GM18868 (cell line): Measurements from ENCODE around the gene PCDHGB3.
A peak's percentile ranks its signal among the peaks of the same experiment; 100 is the strongest.
"Not testable (repeated sequence)": the region's sequence is repeated elsewhere in the genome, so short reads cannot be mapped to it uniquely, and the experiment has no call there.

ENCODE experiments used
- ATAC-seq: cut with Tn5 transposase; IDR thresholded peaks from one replicate; pipeline ENCODE4 v1.9.1; 2021; ENCODE audit warnings: mild to moderate bottlenecking, moderate library complexity; ENCODE audit not compliant: unreplicated experiment

PCDHGB3 gene

DNA sequence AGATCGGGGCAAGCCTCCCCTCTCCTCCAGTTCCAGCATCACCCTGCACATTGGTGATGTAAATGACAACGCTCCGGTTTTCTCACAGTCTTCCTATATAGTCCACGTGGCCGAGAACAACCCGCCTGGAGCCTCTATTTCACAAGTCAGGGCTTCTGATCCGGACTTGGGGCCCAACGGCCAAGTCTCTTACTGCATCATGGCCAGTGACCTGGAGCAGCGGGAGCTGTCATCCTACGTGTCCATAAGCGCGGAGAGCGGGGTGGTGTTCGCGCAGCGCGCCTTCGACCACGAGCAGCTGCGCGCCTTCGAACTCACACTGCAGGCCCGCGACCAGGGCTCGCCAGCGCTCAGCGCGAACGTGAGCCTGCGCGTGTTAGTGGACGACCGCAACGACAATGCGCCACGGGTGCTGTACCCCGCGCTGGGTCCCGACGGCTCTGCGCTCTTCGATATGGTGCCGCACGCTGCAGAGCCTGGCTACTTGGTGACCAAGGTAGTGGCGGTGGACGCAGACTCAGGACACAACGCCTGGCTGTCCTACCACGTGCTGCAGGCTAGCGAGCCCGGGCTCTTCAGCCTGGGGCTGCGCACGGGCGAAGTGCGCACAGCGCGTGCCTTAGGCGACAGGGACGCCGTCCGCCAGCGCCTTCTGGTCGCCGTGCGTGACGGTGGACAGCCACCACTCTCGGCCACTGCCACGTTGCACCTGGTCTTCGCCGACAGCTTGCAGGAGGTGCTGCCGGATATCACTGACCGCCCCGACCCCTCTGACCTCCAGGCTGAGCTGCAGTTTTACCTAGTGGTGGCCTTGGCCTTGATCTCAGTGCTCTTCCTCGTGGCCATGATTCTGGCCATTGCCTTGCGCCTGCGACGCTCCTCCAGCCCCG lies 19.4 kb downstream of the PCDHGB3 start:
- ATAC-seq = no peak

DNA sequence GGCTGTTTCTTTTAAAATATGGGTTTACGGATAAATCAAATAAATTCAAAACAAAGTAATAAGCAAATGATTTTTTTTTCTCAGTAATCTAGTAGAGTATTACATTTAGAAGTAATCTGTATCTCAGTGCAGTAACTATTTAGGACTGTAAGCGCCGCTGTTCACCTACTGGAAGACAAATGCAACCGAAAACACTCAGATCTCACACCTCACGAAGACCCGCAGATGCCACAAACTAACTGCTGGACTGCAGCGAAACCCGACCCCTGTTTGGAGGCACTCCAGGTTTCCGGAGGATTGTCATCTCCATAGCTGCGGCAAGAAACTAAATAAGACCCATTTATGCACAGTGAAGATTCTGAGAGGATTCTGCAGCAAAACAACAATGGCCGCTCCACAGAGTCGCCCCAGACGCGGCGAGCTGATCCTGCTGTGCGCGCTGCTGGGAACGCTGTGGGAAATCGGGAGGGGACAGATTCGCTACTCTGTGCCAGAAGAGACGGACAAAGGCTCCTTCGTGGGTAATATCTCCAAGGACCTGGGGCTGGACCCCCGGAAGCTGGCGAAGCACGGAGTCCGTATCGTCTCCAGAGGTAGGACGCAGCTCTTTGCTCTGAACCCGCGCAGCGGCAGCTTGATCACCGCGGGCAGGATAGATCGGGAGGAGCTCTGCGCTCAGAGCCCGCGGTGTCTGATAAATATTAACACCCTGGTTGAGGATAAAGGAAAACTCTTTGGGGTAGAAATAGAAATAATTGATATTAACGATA lies 22.6 kb downstream of the PCDHGB3 start, which contains the start of gene PCDHGA8:
PCDHGA8 (plus strand) TSS at position 205 of the 770 bp plus-strand sequence; CDS start at position 386, 181 bp downstream.
- ATAC-seq = no peak

DNA sequence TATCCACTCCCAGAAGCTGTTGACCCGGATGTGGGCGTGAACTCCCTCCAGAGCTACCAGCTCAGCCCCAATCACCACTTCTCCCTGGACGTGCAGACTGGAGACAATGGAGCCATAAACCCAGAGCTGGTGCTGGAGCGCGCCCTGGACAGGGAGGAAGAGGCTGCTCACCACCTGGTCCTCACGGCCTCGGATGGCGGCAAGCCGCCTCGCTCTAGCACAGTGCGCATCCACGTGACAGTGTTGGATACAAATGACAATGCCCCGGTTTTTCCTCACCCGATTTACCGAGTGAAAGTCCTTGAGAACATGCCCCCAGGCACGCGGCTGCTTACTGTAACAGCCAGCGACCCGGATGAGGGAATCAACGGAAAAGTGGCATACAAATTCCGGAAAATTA lies 23.2 kb downstream of the PCDHGB3 start:
- ATAC-seq = no peak

DNA sequence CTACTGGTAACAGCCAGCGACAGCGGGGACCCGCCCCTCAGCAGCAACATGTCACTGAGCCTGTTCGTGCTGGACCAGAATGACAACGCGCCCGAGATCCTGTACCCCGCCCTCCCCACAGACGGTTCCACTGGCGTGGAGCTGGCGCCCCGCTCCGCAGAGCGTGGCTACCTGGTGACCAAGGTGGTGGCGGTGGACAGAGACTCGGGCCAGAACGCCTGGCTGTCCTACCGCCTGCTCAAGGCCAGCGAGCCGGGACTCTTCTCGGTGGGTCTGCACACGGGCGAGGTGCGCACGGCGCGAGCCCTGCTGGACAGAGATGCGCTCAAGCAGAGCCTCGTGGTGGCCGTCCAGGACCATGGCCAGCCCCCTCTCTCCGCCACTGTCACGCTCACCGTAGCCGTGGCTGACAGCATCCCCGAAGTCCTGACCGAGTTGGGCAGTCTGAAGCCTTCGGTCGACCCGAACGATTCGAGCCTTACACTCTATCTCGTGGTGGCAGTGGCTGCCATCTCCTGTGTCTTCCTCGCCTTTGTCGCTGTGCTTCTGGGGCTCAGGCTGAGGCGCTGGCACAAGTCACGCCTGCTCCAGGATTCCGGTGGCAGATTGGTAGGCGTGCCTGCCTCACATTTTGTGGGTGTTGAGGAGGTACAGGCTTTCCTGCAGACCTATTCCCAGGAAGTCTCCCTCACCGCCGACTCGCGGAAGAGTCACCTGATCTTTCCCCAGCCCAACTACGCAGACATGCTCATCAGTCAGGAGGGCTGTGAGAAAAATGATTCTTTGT lies 24.6 kb downstream of the PCDHGB3 start:
- not testable (repeated sequence) for ATAC-seq

DNA sequence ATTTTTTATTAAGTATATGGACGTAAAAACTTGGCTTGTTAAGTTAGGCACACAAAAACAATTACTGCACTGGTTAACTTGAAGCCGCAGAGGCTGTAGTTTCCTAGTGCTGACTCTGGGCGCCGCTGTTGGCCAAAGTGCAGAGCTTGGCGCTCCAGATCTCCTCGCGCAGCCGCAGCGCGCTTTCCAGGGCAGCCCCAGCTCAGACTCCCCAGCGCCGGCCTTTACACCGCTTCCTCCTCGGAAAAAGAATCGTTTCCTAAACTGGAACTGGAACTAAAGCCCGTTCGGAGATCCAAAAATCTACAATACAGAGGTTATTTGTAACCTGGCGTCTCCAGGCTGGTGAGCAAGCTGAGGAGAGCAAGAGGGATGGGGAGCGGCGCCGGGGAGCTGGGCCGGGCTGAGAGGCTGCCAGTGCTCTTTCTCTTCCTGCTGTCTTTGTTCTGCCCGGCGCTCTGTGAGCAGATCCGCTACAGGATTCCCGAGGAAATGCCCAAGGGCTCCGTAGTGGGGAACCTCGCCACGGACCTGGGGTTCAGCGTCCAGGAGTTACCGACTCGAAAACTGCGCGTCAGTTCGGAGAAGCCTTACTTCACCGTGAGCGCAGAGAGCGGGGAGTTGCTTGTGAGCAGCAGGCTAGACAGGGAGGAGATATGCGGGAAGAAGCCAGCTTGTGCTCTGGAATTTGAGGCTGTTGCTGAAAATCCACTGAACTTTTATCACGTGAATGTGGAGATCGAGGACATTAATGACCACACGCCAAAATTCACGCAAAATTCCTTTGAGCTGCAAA lies 27.9 kb downstream of the PCDHGB3 start, which contains the start of gene PCDHGB5:
PCDHGB5 (plus strand) TSS at position 192 of the 796 bp plus-strand sequence; CDS start at position 373, 181 bp downstream.
- peak; percentile 97 for ATAC-seq

DNA sequence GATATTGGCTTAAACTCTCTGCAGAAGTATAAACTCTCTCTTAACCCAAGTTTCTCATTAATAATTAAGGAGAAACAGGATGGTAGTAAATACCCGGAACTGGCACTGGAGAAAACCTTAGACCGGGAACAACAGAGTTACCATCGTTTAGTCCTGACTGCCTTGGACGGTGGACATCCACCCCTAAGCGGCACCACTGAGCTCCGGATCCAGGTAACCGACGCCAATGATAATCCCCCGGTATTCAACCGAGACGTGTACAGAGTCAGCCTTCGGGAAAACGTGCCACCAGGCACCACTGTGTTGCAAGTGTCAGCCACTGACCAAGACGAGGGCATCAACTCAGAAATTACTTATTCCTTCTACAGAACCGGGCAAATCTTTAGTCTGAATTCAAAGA lies 28.6 kb downstream of the PCDHGB3 start:
- no peak for ATAC-seq

DNA sequence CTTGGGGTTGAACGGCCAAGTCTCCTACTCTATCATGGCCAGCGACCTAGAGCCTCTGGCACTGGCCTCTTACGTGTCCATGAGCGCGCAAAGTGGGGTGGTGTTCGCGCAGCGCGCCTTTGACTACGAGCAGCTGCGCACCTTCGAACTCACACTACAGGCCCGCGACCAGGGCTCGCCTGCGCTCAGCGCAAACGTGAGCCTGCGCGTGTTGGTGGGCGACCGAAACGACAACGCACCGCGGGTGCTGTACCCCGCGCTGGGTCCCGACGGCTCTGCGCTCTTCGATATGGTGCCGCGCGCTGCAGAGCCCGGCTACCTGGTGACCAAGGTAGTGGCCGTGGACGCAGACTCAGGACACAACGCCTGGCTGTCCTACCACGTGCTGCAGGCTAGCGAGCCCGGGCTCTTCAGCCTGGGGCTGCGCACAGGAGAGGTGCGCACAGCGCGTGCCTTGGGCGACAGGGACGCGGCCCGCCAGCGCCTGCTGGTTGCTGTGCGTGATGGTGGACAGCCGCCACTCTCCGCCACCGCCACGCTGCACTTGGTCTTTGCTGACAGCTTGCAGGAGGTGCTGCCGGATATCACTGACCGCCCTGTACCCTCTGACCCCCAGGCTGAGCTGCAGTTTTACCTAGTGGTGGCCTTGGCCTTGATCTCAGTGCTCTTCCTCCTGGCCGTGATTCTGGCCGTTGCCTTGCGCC lies 29.7 kb downstream of the PCDHGB3 start:
- no peak for ATAC-seq

DNA sequence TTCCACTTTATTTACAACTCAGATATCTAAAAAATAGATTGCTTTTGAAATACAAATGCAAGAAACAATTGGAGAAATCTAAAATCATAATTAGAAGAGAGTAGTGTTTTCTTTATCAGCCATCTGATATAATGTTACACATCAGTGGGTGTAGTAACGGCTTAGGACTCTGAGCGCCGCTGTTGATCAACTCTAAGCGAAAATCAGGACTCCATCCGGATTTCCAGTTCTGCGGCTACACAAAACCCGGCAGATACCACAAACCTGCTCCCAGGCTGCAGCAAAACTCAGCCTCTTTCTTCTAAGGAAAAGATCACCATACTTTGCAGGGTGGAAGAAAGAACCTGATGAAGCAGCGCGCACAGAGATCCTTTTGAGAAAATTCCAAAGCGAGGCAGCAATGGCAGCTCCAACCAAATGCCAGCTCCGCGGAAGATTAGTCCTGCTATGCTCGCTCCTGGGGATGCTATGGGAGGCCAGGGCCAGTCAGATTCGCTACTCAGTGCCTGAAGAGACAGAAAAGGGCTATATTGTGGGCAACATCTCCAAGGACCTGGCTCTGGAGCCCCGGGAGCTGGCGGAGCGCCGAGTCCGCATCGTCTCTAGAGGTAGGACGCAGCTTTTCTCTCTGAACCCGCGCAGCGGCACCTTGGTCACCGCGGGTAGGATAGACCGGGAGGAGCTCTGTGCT lies 32.7 kb downstream of the PCDHGB3 start, which contains the start of gene PCDHGA9:
PCDHGA9 (plus strand) TSS at position 226 of the 691 bp plus-strand sequence; CDS start at position 401, 175 bp downstream.
- no peak for ATAC-seq

DNA sequence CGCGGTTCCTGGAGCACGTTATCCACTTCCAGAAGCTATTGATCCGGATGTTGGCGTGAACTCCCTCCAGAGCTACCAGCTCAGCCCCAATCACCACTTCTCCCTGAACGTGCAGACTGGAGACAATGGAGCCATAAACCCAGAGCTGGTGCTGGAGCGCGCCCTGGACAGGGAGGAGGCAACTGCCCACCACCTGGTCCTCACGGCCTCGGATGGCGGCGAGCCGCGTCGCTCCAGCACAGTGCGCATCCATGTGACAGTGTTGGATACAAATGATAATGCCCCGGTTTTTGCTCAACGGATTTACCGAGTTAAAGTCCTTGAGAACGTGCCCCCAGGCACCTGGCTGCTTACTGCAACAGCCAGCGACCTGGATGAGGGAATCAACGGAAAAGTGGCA lies 33.3 kb downstream of the PCDHGB3 start:
- no peak for ATAC-seq

DNA sequence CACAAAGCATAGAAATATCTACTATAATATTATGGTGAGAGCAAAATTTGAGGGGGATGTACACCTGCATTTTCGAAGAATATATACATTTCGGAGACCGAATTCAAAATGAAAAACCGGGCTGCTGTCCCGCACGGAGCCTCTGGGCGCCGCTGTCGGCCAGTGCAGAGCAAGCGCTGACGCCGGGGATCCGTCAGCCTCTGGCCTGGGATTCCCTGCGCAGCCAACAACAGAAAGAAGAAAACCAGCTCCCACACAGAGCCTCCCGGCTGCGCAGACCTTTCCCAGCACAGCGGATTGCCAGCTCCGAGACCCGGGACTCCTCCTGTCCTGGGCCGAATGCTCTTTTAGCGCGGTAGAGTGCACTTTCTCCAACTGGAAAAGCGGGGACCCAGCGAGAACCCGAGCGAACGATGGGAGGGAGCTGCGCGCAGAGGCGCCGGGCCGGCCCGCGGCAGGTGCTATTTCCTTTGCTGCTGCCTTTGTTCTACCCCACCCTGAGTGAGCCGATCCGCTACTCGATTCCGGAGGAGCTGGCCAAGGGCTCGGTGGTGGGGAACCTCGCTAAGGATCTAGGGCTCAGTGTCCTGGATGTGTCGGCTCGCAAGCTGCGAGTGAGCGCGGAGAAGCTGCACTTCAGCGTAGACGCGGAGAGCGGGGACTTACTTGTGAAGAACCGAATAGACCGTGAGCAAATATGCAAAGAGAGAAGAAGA lies 37.9 kb downstream of the PCDHGB3 start, which contains the start of gene PCDHGB6:
PCDHGB6 (plus strand) TSS at position 232 of the 716 bp plus-strand sequence; CDS start at position 414, 182 bp downstream.
- peak; percentile 82 for ATAC-seq

DNA sequence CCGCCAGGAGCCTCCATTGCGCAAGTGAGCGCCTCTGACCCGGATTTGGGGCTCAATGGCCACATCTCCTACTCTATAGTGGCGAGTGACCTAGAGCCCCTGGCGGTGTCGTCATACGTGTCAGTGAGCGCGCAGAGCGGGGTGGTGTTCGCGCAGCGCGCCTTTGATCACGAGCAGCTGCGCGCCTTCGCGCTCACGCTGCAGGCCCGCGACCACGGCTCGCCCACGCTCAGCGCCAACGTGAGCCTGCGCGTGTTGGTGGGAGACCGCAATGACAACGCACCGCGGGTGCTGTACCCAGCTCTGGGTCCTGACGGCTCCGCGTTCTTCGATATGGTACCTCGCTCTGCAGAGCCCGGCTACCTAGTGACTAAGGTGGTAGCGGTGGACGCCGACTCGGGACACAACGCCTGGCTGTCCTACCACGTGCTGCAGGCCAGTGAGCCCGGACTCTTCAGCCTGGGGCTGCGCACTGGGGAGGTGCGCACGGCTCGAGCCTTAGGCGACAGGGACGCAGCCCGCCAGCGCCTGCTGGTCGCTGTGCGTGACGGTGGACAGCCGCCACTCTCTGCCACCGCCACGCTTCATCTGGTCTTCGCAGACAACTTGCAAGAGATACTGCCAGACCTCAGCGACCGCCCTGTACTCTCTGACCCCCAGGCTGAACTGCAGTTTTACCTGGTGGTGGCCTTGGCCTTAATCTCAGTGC lies 39.7 kb downstream of the PCDHGB3 start:
- no peak for ATAC-seq

DNA sequence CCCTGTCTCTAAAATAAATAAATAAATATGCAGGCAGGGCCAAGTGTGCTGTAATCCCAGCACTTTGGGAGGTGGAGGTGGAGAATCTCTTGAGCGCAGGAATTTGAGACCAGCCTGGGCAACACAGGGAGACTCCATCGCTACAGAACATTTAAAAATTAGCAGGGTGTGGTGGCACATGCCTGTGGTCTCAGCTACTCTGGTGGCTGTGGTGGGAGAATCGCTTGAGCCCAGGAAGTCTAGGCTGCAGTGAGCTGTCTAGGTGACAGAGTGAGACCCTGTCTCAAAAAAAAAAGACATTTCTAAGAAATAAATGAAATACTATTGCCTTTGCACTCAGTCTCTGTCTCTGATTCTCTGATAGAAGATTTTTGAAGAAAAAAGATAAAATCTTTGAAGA lies 41.5 kb downstream of the PCDHGB3 start:
- no peak for ATAC-seq

DNA sequence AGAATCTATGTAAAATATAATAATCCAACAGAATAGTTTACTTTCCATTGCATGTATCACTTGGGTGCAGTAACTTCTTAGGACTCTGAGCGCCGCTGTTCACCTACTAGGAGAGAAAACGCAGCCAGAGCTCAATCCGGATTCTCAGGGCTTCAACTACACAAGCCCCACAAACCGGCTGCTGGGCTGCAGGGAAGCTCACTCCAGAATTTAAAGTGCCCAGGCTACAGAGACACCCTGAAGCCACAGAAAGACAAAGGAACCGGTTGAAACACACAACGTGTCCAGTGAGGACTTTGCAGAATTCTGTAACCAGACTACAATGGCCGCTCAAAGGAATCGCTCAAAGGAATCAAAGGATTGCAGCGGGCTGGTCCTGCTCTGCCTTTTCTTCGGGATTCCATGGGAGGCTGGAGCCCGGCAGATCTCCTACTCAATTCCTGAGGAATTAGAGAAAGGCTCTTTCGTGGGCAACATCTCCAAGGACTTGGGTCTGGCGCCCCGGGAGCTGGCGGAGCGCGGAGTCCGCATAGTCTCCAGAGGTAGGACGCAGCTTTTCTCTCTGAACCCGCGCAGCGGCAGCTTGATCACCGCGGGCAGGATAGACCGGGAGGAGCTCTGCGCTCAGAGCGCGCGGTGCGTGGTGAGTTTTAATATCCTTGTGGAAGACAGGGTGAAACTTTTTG lies 43.0 kb downstream of the PCDHGB3 start, which contains the start of gene PCDHGA10:
PCDHGA10 (plus strand) TSS at position 134 of the 686 bp plus-strand sequence; CDS start at position 323, 189 bp downstream.
- peak; percentile 73 for ATAC-seq

DNA sequence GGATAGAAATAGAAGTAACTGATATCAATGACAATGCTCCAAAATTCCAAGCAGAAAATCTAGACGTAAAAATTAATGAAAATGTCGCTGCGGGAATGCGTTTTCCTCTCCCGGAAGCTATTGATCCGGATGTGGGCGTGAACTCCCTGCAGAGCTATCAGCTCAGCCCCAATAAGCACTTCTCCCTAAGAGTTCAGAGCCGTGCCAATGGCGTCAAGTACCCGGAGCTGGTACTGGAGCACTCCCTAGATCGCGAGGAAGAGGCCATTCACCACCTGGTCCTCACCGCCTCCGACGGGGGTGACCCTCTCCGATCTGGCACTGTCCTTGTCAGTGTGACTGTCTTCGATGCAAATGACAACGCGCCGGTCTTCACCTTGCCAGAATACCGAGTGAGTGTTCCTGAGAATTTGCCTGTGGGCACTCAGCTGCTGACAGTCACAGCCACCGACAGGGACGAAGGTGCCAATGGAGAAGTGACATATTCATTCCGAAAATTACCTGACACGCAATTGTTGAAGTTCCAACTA lies 43.6 kb downstream of the PCDHGB3 start:
- ATAC-seq = no peak

DNA sequence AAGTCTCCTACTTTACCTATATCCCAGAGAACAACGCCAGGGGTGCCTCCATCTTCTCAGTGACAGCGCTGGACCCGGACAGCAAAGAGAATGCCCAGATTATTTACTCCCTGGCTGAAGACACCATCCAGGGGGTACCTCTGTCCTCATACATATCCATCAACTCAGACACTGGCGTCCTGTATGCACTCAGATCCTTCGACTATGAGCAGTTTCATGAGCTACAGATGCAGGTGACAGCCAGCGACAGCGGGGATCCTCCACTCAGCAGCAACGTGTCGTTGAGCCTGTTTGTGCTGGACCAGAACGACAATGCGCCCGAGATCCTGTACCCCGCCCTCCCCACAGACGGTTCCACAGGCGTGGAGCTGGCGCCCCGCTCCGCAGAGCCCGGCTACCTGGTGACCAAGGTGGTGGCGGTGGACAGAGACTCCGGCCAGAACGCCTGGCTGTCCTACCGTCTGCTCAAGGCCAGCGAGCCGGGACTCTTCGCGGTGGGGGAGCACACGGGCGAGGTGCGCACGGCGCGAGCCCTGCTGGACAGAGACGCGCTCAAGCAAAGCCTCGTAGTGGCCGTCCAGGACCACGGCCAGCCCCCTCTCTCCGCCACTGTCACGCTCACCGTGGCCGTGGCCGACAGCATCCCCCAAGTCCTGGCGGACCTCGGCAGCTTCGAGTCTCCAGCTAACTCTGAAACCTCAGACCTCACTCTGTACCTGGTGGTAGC lies 44.7 kb downstream of the PCDHGB3 start:
- ATAC-seq = not testable (repeated sequence)

DNA sequence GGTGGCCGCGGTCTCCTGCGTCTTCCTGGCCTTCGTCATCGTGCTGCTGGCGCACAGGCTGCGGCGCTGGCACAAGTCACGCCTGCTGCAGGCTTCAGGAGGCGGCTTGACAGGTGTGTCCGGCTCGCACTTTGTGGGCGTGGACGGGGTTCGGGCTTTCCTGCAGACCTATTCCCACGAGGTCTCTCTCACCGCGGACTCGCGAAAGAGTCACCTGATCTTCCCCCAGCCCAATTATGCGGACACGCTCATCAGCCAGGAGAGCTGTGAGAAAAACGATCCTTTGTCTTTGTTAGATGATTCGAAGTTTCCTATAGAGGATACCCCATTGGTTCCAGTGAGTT lies 45.2 kb downstream of the PCDHGB3 start:
- not testable (repeated sequence) for ATAC-seq
